GM11168 (cell line): ENCODE results near the gene AHRR.

ENCODE experiments used
- in situ Hi-C: fragments of 300-500 bp; cut with MboI; formaldehyde crosslinking; loops from one replicate; pipeline ENCODE4 v1.12.0; 2022; ENCODE audit warnings: low sequenced_read_pairs; ENCODE audit not compliant: unreplicated experiment

AHRR gene

GRCh38 chr5:342501-343460 lies 21.3 kb downstream of the AHRR start:
- in situ Hi-C loops, result no loop called here

- in situ Hi-C loops, result no loop called here
These were observed 22.2 kb downstream of the AHRR start for GRCh38 chr5:343461-344401.

GRCh38 chr5:344668-345067 lies 23.2 kb downstream of the AHRR start:
- in situ Hi-C loops, result no loop called here

GRCh38 chr5:345404-346195 lies 24.1 kb downstream of the AHRR start:
- in situ Hi-C loops, result no loop called here

- in situ Hi-C loops, result no loop called here
These were observed 24.9 kb downstream of the AHRR start for GRCh38 chr5:346229-346935.

- in situ Hi-C loops, result no loop called here
These were observed 26.3 kb downstream of the AHRR start for GRCh38 chr5:347712-348284.

GRCh38 chr5:348726-349125 lies 27.2 kb downstream of the AHRR start:
- in situ Hi-C loops, result no loop called here

GRCh38 chr5:350355-350754 lies 28.8 kb downstream of the AHRR start:
- in situ Hi-C loops, result no loop called here

GRCh38 chr5:351084-351920 lies 29.8 kb downstream of the AHRR start:
- in situ Hi-C loops, result no loop called here

- in situ Hi-C loops, result no loop called here
These were observed 30.4 kb downstream of the AHRR start for GRCh38 chr5:351921-352245.

- in situ Hi-C loops, result no loop called here
These were observed 31.4 kb downstream of the AHRR start for GRCh38 chr5:352639-353611.

- in situ Hi-C loops, result no loop called here
These were observed 32.4 kb downstream of the AHRR start for GRCh38 chr5:353612-354580.

GRCh38 chr5:354581-355378 lies 33.3 kb downstream of the AHRR start:
- in situ Hi-C loops, result no loop called here

GRCh38 chr5:355379-355935 lies 33.9 kb downstream of the AHRR start:
- in situ Hi-C loops, result no loop called here

- in situ Hi-C loops, result no loop called here
These were observed 34.4 kb downstream of the AHRR start for GRCh38 chr5:355958-356357.
